K562 (cell line): Measurements from ENCODE around the gene CAPZB. TPM values are rescaled to one million over a fixed set of nuclear protein-coding genes. Genes with fewer than 3 reads are reported as not detected.

ENCODE experiments used
- CHD7 ChIP-seq: fragments of 200-600 bp; sonication (generic); IDR thresholded peaks from one replicate; pipeline ENCODE4 v1.6.1; 2012; ENCODE audit warnings: mild to moderate bottlenecking, low read depth, low read length, inconsistent platforms
- RB1 ChIP-seq: fragments of 450-650 bp; IDR thresholded peaks from 2 replicates; pipeline ENCODE4 v1.6.1; 2017; ENCODE audit warnings: low read depth, mild to moderate bottlenecking
- SIN3B ChIP-seq: fragments of 450-650 bp; IDR thresholded peaks from 2 replicates; pipeline ENCODE4 v1.6.1; 2017; ENCODE audit warnings: low read depth, mild to moderate bottlenecking, moderate library complexity
- SLC30A9 ChIP-seq: fragments of 250-450 bp; sonication (Bioruptor Pico); IDR thresholded peaks from 2 replicates; pipeline ENCODE4 v1.8.0; 2022; ENCODE audit warnings: mild to moderate bottlenecking, moderate library complexity
- SMC3 ChIP-seq: conservative IDR thresholded peaks from 2 replicates; pipeline ENCODE4 v1.6.1; 2011; ENCODE audit warnings: low read depth, low read length, improper control_type of control experiment; ENCODE audit not compliant: insufficient read depth
- ZNF143 ChIP-seq: sonication (generic); formaldehyde crosslinking; IDR thresholded peaks from 2 replicates; pipeline ENCODE4 v1.9.0; 2022; ENCODE audit warnings: mild to moderate bottlenecking, missing genetic modification reagents
- polyA plus RNA-seq, 8 experiments: library from polyadenylated mRNA; depleted of rRNA in 4 of 8; stranded (reverse) in 5 of 8; unstranded in 3 of 8; fragments of >200 nt; fragmentation: Nextera tagmentation in 2 of 8; fragmentation: Illumina TruSeq in 1 of 8; extraction: Ambion mirVana in 2 of 8; extraction: Trizol in 1 of 8; gene quantifications; 2 replicates each; pipeline versions ENCODE4 v1.2.1 to v1.2.3, GENCODE V29; 2011 to 2014; ENCODE audit warnings: inconsistent platforms in 1 of 8, missing spikeins in 1 of 8
- total RNA-seq, 7 experiments: library from RNA; depleted of rRNA in 6 of 7; stranded (reverse); fragments of >200 nt in 6 of 7; fragmentation: Illumina TruSeq in 2 of 7; extraction: Trizol in 2 of 7; gene quantifications; 2 replicates each; pipeline versions ENCODE4 v1.2.1 to v1.2.3, GENCODE V29; 2011 to 2021; ENCODE audit warnings: low replicate concordance in 1 of 7

CAPZB gene
- total and polyA plus RNA-seq, 9 of the 15 experiments (the other 6 are each of a cell fraction or from before 2014, with no cell fraction given), result 57.6 to 297 (median 125) TPM

GRCh38 chr1:19439464-19440171, 45.7 kb downstream of the CAPZB start (continued):
- TF ChIP-seq ZNF143, result no peak
- TF ChIP-seq SLC30A9 (CRISPR knock-in tag), result no peak
- TF ChIP-seq RB1, result no peak
- no peak for TF ChIP-seq CHD7
- TF ChIP-seq SIN3B, result no peak
- peak; percentile 50 for TF ChIP-seq SMC3
